Mammary epithelial cell (primary cell): ENCODE measurements around the gene EVL.

ENCODE experiments used
- EZH2 ChIP-seq: IDR thresholded peaks from 2 replicates; pipeline ENCODE4 v1.6.1; 2012; ENCODE audit warnings: low read length, inconsistent platforms, borderline replicate concordance
- TF ChIP-seq, protein P1 (sequence below), 2 donors: IDR thresholded peaks in 1 of 2; conservative IDR thresholded peaks in 1 of 2; 2 replicates each; pipeline ENCODE4 v1.5.1; 2011 to 2012; ENCODE audit warnings: inconsistent platforms in 2 of 2, low read length in 2 of 2, mild to moderate bottlenecking in 2 of 2, control low read depth in 1 of 2, low read depth in 1 of 2; ENCODE audit not compliant: insufficient read depth in 1 of 2; ENCODE audit errors: extremely low read depth in 1 of 2

GRCh38 chr14:100187247-100187833, 122.1 kb downstream of the EVL start:
- TF ChIP-seq, protein P1, sequence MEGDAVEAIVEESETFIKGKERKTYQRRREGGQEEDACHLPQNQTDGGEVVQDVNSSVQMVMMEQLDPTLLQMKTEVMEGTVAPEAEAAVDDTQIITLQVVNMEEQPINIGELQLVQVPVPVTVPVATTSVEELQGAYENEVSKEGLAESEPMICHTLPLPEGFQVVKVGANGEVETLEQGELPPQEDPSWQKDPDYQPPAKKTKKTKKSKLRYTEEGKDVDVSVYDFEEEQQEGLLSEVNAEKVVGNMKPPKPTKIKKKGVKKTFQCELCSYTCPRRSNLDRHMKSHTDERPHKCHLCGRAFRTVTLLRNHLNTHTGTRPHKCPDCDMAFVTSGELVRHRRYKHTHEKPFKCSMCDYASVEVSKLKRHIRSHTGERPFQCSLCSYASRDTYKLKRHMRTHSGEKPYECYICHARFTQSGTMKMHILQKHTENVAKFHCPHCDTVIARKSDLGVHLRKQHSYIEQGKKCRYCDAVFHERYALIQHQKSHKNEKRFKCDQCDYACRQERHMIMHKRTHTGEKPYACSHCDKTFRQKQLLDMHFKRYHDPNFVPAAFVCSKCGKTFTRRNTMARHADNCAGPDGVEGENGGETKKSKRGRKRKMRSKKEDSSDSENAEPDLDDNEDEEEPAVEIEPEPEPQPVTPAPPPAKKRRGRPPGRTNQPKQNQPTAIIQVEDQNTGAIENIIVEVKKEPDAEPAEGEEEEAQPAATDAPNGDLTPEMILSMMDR (conservative IDR thresholded peaks at IDR 0.05 in 1 of 2, IDR thresholded peaks at IDR 0.05 in 1 of 2; ENCODE audit: extremely low read depth in 1 of 2, insufficient read depth in 1 of 2, low read depth in 1 of 2, low read length in 2 of 2), result no peak
- TF ChIP-seq EZH2, result no peak
